Astrocyte (in vitro differentiated cells and primary cell): ENCODE results near the gene RPA4. TPM values are rescaled to one million over a fixed set of nuclear protein-coding genes. Genes with fewer than 3 reads are reported as not detected.

ENCODE experiments used
- DNase-seq: peaks from one replicate; pipeline ENCODE4 v3.0.0-alpha.2; 2010; ENCODE audit warnings: low read depth
- FAIRE-seq: peaks from 2 replicates; lab custom pipeline; 2011; peaks lifted over from hg19 to GRCh38; lab: Jason Lieb, UNC
- H2AFZ ChIP-seq: 2 replicates; pipeline ENCODE4 v1.6.0; 2012; ENCODE audit warnings: low read depth, low read length, inconsistent platforms
- H3K27ac ChIP-seq: 2 replicates; pipeline ENCODE4 v1.5.1; 2011; ENCODE audit warnings: low read depth, low read length, inconsistent platforms
- H3K27me3 ChIP-seq: 2 replicates; pipeline ENCODE4 v1.6.0; 2011; ENCODE audit warnings: low read length, inconsistent platforms; ENCODE audit not compliant: insufficient read depth
- H3K36me3 ChIP-seq: 2 replicates; pipeline ENCODE4 v1.5.1; 2011; ENCODE audit warnings: low read length, inconsistent platforms; ENCODE audit not compliant: insufficient read depth
- H3K4me1 ChIP-seq: 2 replicates; pipeline ENCODE4 v1.5.1; 2011; ENCODE audit warnings: low read length, inconsistent platforms; ENCODE audit not compliant: insufficient read depth
- H3K4me2 ChIP-seq: 2 replicates; pipeline ENCODE4 v1.6.0; 2012; ENCODE audit warnings: low read length, inconsistent platforms
- H3K4me3 ChIP-seq: 2 replicates; pipeline ENCODE4 v1.5.1; 2011; ENCODE audit warnings: low read depth, mild to moderate bottlenecking, low read length, inconsistent platforms; ENCODE audit not compliant: insufficient read depth
- H3K79me2 ChIP-seq: 2 replicates; pipeline ENCODE4 v1.6.0; 2012; ENCODE audit warnings: mild to moderate bottlenecking, low read length, inconsistent platforms; ENCODE audit not compliant: insufficient read depth
- H3K9ac ChIP-seq: 2 replicates; pipeline ENCODE4 v1.6.0; 2012; ENCODE audit warnings: mild to moderate bottlenecking, low read length, inconsistent platforms
- H3K9me3 ChIP-seq: 2 replicates; pipeline ENCODE4 v1.5.1; 2012; ENCODE audit warnings: low read depth, mild to moderate bottlenecking, low read length, inconsistent platforms; ENCODE audit not compliant: insufficient read depth
- H4K20me1 ChIP-seq: 2 replicates; pipeline ENCODE4 v1.6.0; 2012; ENCODE audit warnings: low read length, inconsistent platforms; ENCODE audit not compliant: insufficient read depth
- H3K27ac Mint-ChIP-seq: one replicate; pipeline ENCODE4 v1.8.0; 2021; ENCODE audit warnings: mild to moderate bottlenecking, mixed read lengths; ENCODE audit not compliant: unreplicated experiment
- H3K27me3 Mint-ChIP-seq: one replicate; pipeline ENCODE4 v1.8.0; 2021; ENCODE audit warnings: low read depth, mixed read lengths; ENCODE audit not compliant: unreplicated experiment
- H3K36me3 Mint-ChIP-seq: one replicate; pipeline ENCODE4 v1.8.0; 2021; ENCODE audit warnings: low read depth, mixed read lengths; ENCODE audit not compliant: unreplicated experiment
- H3K4me1 Mint-ChIP-seq: one replicate; pipeline ENCODE4 v1.8.0; 2021; ENCODE audit warnings: low read depth, mixed read lengths; ENCODE audit not compliant: unreplicated experiment
- H3K4me3 Mint-ChIP-seq: one replicate; pipeline ENCODE4 v1.8.0; 2021; ENCODE audit warnings: mild to moderate bottlenecking, moderate library complexity, mixed read lengths; ENCODE audit not compliant: unreplicated experiment
- H3K9me3 Mint-ChIP-seq: one replicate; pipeline ENCODE4 v1.8.0; 2021; ENCODE audit warnings: mild to moderate bottlenecking, mixed read lengths; ENCODE audit not compliant: unreplicated experiment
- CTCF ChIP-seq: IDR thresholded peaks from 2 replicates; pipeline ENCODE4 v1.5.1; 2011; ENCODE audit warnings: low read depth, mild to moderate bottlenecking, inconsistent platforms, low read length, moderate library complexity; ENCODE audit not compliant: insufficient read depth
- EZH2 ChIP-seq: IDR thresholded peaks from 2 replicates; pipeline ENCODE4 v1.6.1; 2012; ENCODE audit warnings: mild to moderate bottlenecking, low read length, inconsistent platforms; ENCODE audit not compliant: insufficient read depth
- total RNA-seq: library from RNA; stranded (reverse); gene quantifications from 2 replicates; pipeline ENCODE4 v1.2.1, GENCODE V29; 2021

RPA4 gene
- total RNA-seq, 1 donor from 2014 or later = 0.82 TPM

GRCh38 chrX:96906741-96907140 lies 23.0 kb downstream of the RPA4 start:
- Mint-ChIP-seq H3K4me1 (no peaks in the 10 kb centered on the region), H3K4me3 (no peak overlapping the region), H3K27me3 (no peaks in the 10 kb centered on the region), H3K36me3 (no peaks in the 10 kb centered on the region), H3K9me3 (no peaks in the 10 kb centered on the region), H3K27ac (no peak overlapping the region)
- Histone ChIP-seq H3K27me3 (no peaks in the 10 kb centered on the region), H3K9ac (no peak overlapping the region), H3K4me3 (no peak overlapping the region), H2AFZ (no peak overlapping the region), H3K9me3 (no peaks in the 10 kb centered on the region), H3K79me2 (no peaks in the 10 kb centered on the region), H3K4me1 (no peaks in the 10 kb centered on the region), H3K27ac (no peak overlapping the region), H4K20me1 (no peaks in the 10 kb centered on the region), H3K4me2 (no peak overlapping the region), H3K36me3 (no peaks in the 10 kb centered on the region)
- TF ChIP-seq EZH2 = no peak
- no peak for TF ChIP-seq CTCF
- DNase-seq = peak; percentile 64
- peak; percentile 92 for FAIRE-seq

- Mint-ChIP-seq H3K36me3 (no peaks in the 10 kb centered on the region), H3K4me1 (no peaks in the 10 kb centered on the region), H3K27me3 (no peaks in the 10 kb centered on the region), H3K27ac (no peak overlapping the region), H3K9me3 (no peaks in the 10 kb centered on the region), H3K4me3 (no peak overlapping the region)
- FAIRE-seq (no peak), DNase-seq (no peak)
- H3K27ac ChIP-seq = no peak overlapping the region
- H3K4me3 ChIP-seq = no peak overlapping the region
- H3K9ac ChIP-seq = no peak overlapping the region
- no peaks in the 10 kb centered on the region for H3K9me3 ChIP-seq
- no peaks in the 10 kb centered on the region for H3K4me1 ChIP-seq
- H4K20me1 ChIP-seq = no peaks in the 10 kb centered on the region
- no peaks in the 10 kb centered on the region for H3K79me2 ChIP-seq
- no peak overlapping the region for H2AFZ ChIP-seq
- TF ChIP-seq EZH2 (no peak), CTCF (no peak)
- no peak overlapping the region for H3K4me2 ChIP-seq
- no peaks in the 10 kb centered on the region for H3K36me3 ChIP-seq
- H3K27me3 ChIP-seq = no peaks in the 10 kb centered on the region
These were observed 24.0 kb downstream of the RPA4 start for GRCh38 chrX:96907516-96908272.

- no peak overlapping the region for H3K4me3 ChIP-seq
- H3K36me3 ChIP-seq = no peaks in the 10 kb centered on the region
- no peak for FAIRE-seq
- peak; percentile 57 for DNase-seq
- H3K79me2 ChIP-seq = no peaks in the 10 kb centered on the region
- Mint-ChIP-seq H3K36me3 (no peaks in the 10 kb centered on the region), H3K4me3 (no peak overlapping the region), H3K9me3 (no peaks in the 10 kb centered on the region), H3K27me3 (no peaks in the 10 kb centered on the region), H3K4me1 (no peaks in the 10 kb centered on the region), H3K27ac (no peak overlapping the region)
- no peak for TF ChIP-seq EZH2
- TF ChIP-seq CTCF = no peak
- H3K27me3 ChIP-seq = no peaks in the 10 kb centered on the region
- peak overlapping the region; percentile 61 for H3K27ac ChIP-seq
- no peaks in the 10 kb centered on the region for H4K20me1 ChIP-seq
- H3K4me2 ChIP-seq = peak overlapping the region; percentile 57
- H3K9ac ChIP-seq = peak overlapping the region; percentile 27
- no peak overlapping the region for H2AFZ ChIP-seq
- H3K4me1 ChIP-seq = no peaks in the 10 kb centered on the region
- H3K9me3 ChIP-seq = no peaks in the 10 kb centered on the region
These were observed 25.6 kb downstream of the RPA4 start for GRCh38 chrX:96909291-96909690.
